PC-9 (cell line): Measurements from ENCODE around the gene UTP25. TPM values are rescaled to one million over a fixed set of nuclear protein-coding genes. Genes with fewer than 3 reads are reported as not detected.

Experiments used
- BruUV-seq: library from RNA; stranded (reverse); fragments of 400-500 nt; replicated peaks from 2 replicates; lab custom pipeline; 2021; lab: Mats Ljungman, UMichigan
- CTCF ChIA-PET: fragments of 300-600 bp; sonication (Branson Sonifier 250); formaldehyde crosslinking; loops from one replicate; lab custom pipeline; 2022; ENCODE audit warnings: antibody characterized with exemption; lab: Charles Lee
- POLR2A ChIA-PET: fragments of 300-600 bp; sonication (Branson Sonifier 250); formaldehyde crosslinking; loops from one replicate; lab custom pipeline; 2022; ENCODE audit warnings: antibody characterized with exemption; ENCODE audit not compliant: unreplicated experiment; lab: Charles Lee
- DNase-seq, 2 experiments: peaks; one replicate each; pipeline versions ENCODE4 v3.0.0 to v3.0.0-alpha.2; 2015 to 2022; ENCODE audit warnings: mixed read lengths in 1 of 2
- H2AFZ ChIP-seq: fragments of 200-600 bp; sonication (generic); 2 replicates; pipeline ENCODE4 v1.8.1; 2017; ENCODE audit warnings: antibody characterized with exemption
- H3F3A ChIP-seq: fragments of 200-600 bp; sonication (generic); 2 replicates; pipeline ENCODE4 v1.8.1; 2017; ENCODE audit warnings: antibody characterized with exemption, mild to moderate bottlenecking, low read depth; ENCODE audit not compliant: insufficient read depth
- H3K27ac ChIP-seq: fragments of 200-600 bp; sonication (generic); 2 replicates; pipeline ENCODE4 v1.6.1; 2016; ENCODE audit warnings: mixed run types
- H3K27me3 ChIP-seq: fragments of 200-600 bp; sonication (generic); 2 replicates; pipeline ENCODE4 v1.6.1; 2016; ENCODE audit warnings: low read depth, mixed run types; ENCODE audit not compliant: insufficient read depth
- H3K36me3 ChIP-seq: fragments of 200-600 bp; sonication (generic); 2 replicates; pipeline ENCODE4 v1.6.1; 2016; ENCODE audit warnings: low read depth, mixed run types
- H3K4me1 ChIP-seq: fragments of 200-600 bp; sonication (generic); replicated peaks from 2 replicates; pipeline ENCODE4 v1.6.1; 2016; ENCODE audit warnings: mixed run types; ENCODE audit not compliant: insufficient read depth
- H3K4me2 ChIP-seq: fragments of 200-600 bp; sonication (generic); 2 replicates; pipeline ENCODE4 v1.6.1; 2017; ENCODE audit warnings: mixed run types
- H3K4me3 ChIP-seq: fragments of 200-600 bp; sonication (generic); 2 replicates; pipeline ENCODE4 v1.6.1; 2016; ENCODE audit warnings: mixed run types
- H3K79me2 ChIP-seq: fragments of 200-600 bp; sonication (generic); 2 replicates; pipeline ENCODE4 v1.6.1; 2017; ENCODE audit warnings: low read depth, mixed run types
- H3K9me2 ChIP-seq: fragments of 200-600 bp; sonication (generic); 2 replicates; pipeline ENCODE4 v1.8.1; 2017; ENCODE audit warnings: mild to moderate bottlenecking; ENCODE audit not compliant: insufficient read depth
- H3K9me3 ChIP-seq: fragments of 200-600 bp; sonication (generic); 2 replicates; pipeline ENCODE4 v1.8.1; 2016; ENCODE audit warnings: low read depth; ENCODE audit not compliant: insufficient read depth
- H4K20me1 ChIP-seq: fragments of 200-600 bp; sonication (generic); 2 replicates; pipeline ENCODE4 v1.8.1; 2017; ENCODE audit not compliant: insufficient read depth
- EZH2 ChIP-seq: fragments of 200-600 bp; sonication (generic); IDR thresholded peaks from 2 replicates; pipeline ENCODE4 v1.8.0; 2017; ENCODE audit warnings: antibody characterized with exemption, low read depth
- intact Hi-C: fragments of 100-400 bp; cut with micrococcal nuclease; formaldehyde crosslinking; loops from one replicate; pipeline ENCODE4 v1.10.0; 2022; ENCODE audit not compliant: unreplicated experiment
- total RNA-seq: library from RNA; stranded (reverse); gene quantifications from 2 replicates; pipeline ENCODE4 v1.2.3, GENCODE V29; 2021
- TF ChIP-seq, protein P1 (sequence below): fragments of 200-600 bp; sonication (generic); conservative IDR thresholded peaks from 2 replicates; pipeline ENCODE4 v1.6.1; 2017; ENCODE audit warnings: mixed run types, antibody characterized with exemption, mild to moderate bottlenecking, moderate library complexity

The UTP25 gene
- total RNA-seq, 1 experiment from 2014 or later, result 9.3 TPM

- H3K4me3 ChIP-seq, result no peak overlapping the region
- no peak for DNase-seq
- H2AFZ ChIP-seq, result no peak overlapping the region
- TF ChIP-seq, protein P1, sequence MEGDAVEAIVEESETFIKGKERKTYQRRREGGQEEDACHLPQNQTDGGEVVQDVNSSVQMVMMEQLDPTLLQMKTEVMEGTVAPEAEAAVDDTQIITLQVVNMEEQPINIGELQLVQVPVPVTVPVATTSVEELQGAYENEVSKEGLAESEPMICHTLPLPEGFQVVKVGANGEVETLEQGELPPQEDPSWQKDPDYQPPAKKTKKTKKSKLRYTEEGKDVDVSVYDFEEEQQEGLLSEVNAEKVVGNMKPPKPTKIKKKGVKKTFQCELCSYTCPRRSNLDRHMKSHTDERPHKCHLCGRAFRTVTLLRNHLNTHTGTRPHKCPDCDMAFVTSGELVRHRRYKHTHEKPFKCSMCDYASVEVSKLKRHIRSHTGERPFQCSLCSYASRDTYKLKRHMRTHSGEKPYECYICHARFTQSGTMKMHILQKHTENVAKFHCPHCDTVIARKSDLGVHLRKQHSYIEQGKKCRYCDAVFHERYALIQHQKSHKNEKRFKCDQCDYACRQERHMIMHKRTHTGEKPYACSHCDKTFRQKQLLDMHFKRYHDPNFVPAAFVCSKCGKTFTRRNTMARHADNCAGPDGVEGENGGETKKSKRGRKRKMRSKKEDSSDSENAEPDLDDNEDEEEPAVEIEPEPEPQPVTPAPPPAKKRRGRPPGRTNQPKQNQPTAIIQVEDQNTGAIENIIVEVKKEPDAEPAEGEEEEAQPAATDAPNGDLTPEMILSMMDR, result no peak
- TF ChIP-seq EZH2, result no peak
- POLR2A ChIA-PET, result no interaction called here
- no peaks in the 10 kb centered on the region for H3K27me3 ChIP-seq
- H3K36me3 ChIP-seq, result peaks cover 38% of the 10 kb centered on the region
- H4K20me1 ChIP-seq, result no peaks in the 10 kb centered on the region
- H3K27ac ChIP-seq, result no peak overlapping the region
- intact Hi-C loops, result no loop called here
- CTCF ChIA-PET, result interaction anchor here (0.7 kb wide), 1 partner anchor 135 kb away, joined by 4 read pairs; no protein-coding TSS in a partner anchor
- no peaks in the 10 kb centered on the region for H3K9me3 ChIP-seq
- H3F3A ChIP-seq, result no peaks in the 10 kb centered on the region
- H3K79me2 ChIP-seq, result no peaks in the 10 kb centered on the region
- BruUV-seq, result no TSS peak
- no peaks in the 10 kb centered on the region for H3K4me1 ChIP-seq
- H3K9me2 ChIP-seq, result no peaks in the 10 kb centered on the region
- no peak overlapping the region for H3K4me2 ChIP-seq
Observed at GRCh38 chr1:209855006-209855405, 27.2 kb downstream of the UTP25 start.

- H2AFZ ChIP-seq, result no peak overlapping the region
- no peak overlapping the region for H3K4me2 ChIP-seq
- H3K36me3 ChIP-seq, result peaks cover 34% of the 10 kb centered on the region
- no peak for DNase-seq
- no peaks in the 10 kb centered on the region for H3K79me2 ChIP-seq
- H3K9me3 ChIP-seq, result no peaks in the 10 kb centered on the region
- intact Hi-C loops, result no loop called here
- no peaks in the 10 kb centered on the region for H3K4me1 ChIP-seq
- H3F3A ChIP-seq, result no peaks in the 10 kb centered on the region
- H3K9me2 ChIP-seq, result no peaks in the 10 kb centered on the region
- no peaks in the 10 kb centered on the region for H4K20me1 ChIP-seq
- ChIA-PET CTCF (no interaction called here), POLR2A (no interaction called here)
- no peak overlapping the region for H3K27ac ChIP-seq
- H3K4me3 ChIP-seq, result no peak overlapping the region
- no TSS peak for BruUV-seq
- TF ChIP-seq, protein P1, result no peak
- TF ChIP-seq EZH2, result no peak
- H3K27me3 ChIP-seq, result no peaks in the 10 kb centered on the region
Observed at GRCh38 chr1:209855623-209856022, 27.9 kb downstream of the UTP25 start.

DNA sequence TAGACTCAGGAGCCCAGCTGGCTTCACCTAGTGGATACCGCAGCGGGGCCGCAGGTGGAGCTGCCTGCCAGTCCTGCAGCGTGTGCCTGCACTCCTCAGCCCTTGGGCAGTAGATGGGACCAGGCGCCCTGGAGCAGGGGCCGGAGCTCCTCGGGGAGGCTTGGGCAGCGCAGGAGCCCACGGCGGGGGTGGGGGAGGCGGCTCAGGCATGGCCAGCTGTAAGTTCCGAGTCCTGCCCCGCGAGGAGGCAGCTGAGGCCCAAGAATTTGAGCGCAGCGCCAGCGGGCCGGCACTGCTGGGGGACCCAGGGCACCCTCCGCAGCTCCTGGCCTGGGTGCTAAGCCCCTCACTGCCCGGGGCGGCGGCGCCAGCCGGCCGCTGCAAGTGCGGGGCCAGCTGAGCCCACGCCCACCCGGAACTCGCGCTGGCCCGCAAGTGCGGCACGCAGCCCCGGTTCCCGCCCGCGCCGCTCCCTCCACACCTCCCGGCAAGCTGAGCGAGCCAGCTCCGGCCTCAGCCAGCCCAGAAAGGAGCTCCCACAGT is 30.9 kb downstream of the UTP25 start:
- Histone ChIP-seq H3K9me3 (no peaks in the 10 kb centered on the region), H3F3A (no peaks in the 10 kb centered on the region), H3K27ac (no peak overlapping the region), H3K4me3 (no peak overlapping the region), H3K27me3 (no peaks in the 10 kb centered on the region), H3K4me1 (peaks cover 2% of the 10 kb centered on the region; the same call in 1 of the 2 replicates), H2AFZ (no peak overlapping the region), H3K9me2 (no peaks in the 10 kb centered on the region), H3K79me2 (no peaks in the 10 kb centered on the region), H4K20me1 (no peaks in the 10 kb centered on the region), H3K36me3 (peaks cover 9% of the 10 kb centered on the region; the same call in 1 of the 2 replicates), H3K4me2 (no peak overlapping the region)
- intact Hi-C loops, result no loop called here
- no peak for DNase-seq
- ChIA-PET POLR2A (interaction anchor here (0.6 kb wide), 1 partner anchor 37 kb away, joined by 5 read pairs; no protein-coding TSS in a partner anchor), CTCF (interaction anchor here (0.6 to 0.7 kb wide), 2 partner anchors 24 to 129 kb away, joined by 5 to 8 read pairs; no protein-coding TSS in a partner anchor)
- TF ChIP-seq, protein P1, result no peak
- TF ChIP-seq EZH2, result no peak
- no TSS peak for BruUV-seq
